ENCODE results near the gene CCDC174.

DNA sequence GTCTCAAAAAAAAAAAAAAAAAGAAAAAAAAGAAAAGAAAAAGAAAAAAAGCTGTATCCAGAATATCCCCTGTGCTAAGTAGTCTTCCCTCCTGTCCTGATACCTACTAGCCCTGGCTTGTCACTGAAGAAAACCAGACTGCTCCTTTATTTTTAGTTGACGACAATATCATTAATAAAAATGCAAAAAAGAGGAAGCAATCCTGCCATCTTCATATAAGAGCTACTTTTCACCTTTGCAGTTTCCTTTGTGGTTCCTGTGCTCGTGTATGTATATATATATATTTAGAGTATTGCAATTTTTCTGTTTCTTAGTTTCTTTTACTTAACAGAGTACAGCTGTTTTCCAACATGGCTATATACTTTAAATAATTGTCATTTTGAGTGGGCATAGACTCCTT is 37.0 kb downstream of the CCDC174 start:
- TF ChIP-seq, protein P1, sequence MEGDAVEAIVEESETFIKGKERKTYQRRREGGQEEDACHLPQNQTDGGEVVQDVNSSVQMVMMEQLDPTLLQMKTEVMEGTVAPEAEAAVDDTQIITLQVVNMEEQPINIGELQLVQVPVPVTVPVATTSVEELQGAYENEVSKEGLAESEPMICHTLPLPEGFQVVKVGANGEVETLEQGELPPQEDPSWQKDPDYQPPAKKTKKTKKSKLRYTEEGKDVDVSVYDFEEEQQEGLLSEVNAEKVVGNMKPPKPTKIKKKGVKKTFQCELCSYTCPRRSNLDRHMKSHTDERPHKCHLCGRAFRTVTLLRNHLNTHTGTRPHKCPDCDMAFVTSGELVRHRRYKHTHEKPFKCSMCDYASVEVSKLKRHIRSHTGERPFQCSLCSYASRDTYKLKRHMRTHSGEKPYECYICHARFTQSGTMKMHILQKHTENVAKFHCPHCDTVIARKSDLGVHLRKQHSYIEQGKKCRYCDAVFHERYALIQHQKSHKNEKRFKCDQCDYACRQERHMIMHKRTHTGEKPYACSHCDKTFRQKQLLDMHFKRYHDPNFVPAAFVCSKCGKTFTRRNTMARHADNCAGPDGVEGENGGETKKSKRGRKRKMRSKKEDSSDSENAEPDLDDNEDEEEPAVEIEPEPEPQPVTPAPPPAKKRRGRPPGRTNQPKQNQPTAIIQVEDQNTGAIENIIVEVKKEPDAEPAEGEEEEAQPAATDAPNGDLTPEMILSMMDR (IDR thresholded peaks at IDR 0.05), result no peak
- TF ChIP-seq POLR2A (IDR thresholded peaks at IDR 0.05), result no peak

All from thyroid gland (tissue), 4 donors.